ENCODE results near the gene ACRBP. TPM values are rescaled to one million over a fixed set of nuclear protein-coding genes. Genes with fewer than 3 reads are reported as not detected.
A peak's percentile ranks its signal among the peaks of the same experiment; 100 is the strongest.

The ACRBP gene
- total RNA-seq, 4 donors from 2014 or later = 0.97 to 6.2 (median 2.6) TPM

DNA sequence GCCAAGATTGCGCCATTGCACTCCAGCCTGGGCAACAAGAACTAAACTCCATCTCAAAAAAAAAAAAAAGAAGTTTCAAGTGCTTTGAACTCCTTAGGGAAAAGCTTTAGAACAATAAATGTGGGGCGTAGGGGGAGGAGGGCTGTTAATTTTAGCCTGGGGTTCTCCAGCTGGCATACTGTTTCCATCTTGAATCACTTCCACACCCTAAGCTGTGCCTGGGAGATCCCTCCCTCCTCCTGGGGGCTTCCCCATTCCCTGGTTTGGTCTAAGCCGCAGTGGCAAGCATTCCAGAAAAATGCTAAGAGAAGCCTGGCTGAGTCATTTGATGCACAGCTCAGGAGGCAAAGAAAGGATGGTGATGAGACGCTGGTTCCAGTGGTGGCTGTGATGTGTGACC lies 44.2 kb upstream of the ACRBP start:
- TF ChIP-seq CTCF (IDR thresholded peaks at IDR 0.05) (no peak), POLR2AphosphoS5 (IDR thresholded peaks at IDR 0.05) (no peak), POLR2A (IDR thresholded peaks at IDR 0.05; ENCODE audit: low read depth) (no peak)
- H3K36me3 ChIP-seq = no peaks in the 10 kb centered on the region

DNA sequence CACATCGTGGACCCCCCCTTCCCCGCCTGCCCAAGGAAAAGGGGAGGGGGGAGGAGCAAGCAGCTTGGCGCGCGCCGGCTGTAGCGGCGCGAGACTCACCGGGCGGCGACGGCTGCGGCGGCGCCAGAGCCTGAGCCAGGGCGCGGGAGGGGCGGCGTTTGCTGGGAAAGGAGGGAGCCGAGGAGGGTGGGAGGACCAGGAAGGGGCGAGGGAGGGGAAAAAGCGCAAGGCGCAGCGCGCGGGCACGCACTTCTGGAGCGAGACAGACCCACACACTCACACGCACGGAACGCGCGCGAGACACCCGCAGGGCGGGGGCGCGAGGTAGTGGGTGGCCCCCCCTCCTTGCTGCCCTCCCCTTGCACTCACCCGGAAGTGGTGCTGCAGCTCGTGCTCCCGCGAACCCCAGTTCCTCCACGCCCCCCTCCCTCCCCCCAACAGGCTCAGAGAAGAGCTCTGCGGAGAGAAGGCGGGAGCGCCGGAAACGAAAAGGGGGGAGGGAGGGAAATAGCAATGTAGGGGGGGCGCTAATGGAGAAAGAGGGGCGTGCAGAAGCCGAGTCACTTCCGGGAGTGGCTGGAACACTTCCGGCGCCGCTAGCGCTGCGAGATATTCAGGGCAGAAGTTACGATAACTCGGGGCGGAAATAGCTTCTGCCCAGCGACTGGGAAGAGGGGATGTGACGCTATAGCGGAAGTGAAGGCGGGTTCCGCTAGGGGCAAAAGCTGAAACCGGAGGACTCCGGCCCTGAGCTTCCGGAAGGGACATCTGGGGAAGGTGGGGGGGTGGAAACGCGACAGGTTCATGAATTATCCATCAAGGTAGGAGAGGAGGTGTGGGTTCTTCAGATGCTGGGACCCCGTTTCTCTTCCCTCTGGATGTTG lies 42.0 kb upstream of the ACRBP start, which contains the start of gene ZNF384:
Gene ZNF384 (minus strand): TSS at position 377 of the 884 bp plus-strand sequence. CDS start 9,855 bp downstream, outside the sequence.
- Histone ChIP-seq H3K4me1 (peaks cover 42 to 53% (median 48%) of the 10 kb centered on the region in 4 donors), H3K27me3 (no peaks in the 10 kb centered on the region), H3K9me3 (no peaks in the 10 kb centered on the region), H3K4me3 (peak within 1 kb of the TSS; percentile 66 to 93 (median 84)), H3K36me3 (peaks cover 0 to 4% (median 3%) of the 10 kb centered on the region in 4 donors), H3K27ac (replicated peaks in 1 of 4) (peak within 1 kb of the TSS; percentile 94 to 99 (median 97))
- peak; percentile 99 for DNase-seq (ENCODE audit: extremely low spot score)
- intact Hi-C loops (cut with DNase I) = loop anchor here (2.0 to 5.0 kb wide), 2 partner anchors 26 to 72 kb away; partner anchors contain the start of gene ING4
- TF ChIP-seq POLR2AphosphoS5 (IDR thresholded peaks at IDR 0.05) (peak; percentile 76 to 88), CTCF (IDR thresholded peaks at IDR 0.05) (peak in 2 of 3 experiments; percentile 21 to 27), POLR2A (IDR thresholded peaks at IDR 0.05; ENCODE audit: low read depth) (no peak), EP300 (IDR thresholded peaks at IDR 0.05) (no peak)
- WGBS = under 1% methylated on average over 39 of the region's 72 CpGs

More for the DNA sequence above, 44.2 kb upstream of the ACRBP start:
- intact Hi-C loops (cut with DNase I) = no loop called here
- no peaks in the 10 kb centered on the region for H3K9me3 ChIP-seq
- H3K4me1 ChIP-seq = peaks cover 32 to 36% (median 33%) of the 10 kb centered on the region in 4 donors
- no peak overlapping the region for H3K27ac ChIP-seq (replicated peaks in 1 of 4)
- H3K27me3 ChIP-seq = peaks cover 0 to 19% (median 0%) of the 10 kb centered on the region in 4 donors
- no peak for DNase-seq (ENCODE audit: extremely low spot score)
- no peak overlapping the region for H3K4me3 ChIP-seq
- WGBS = 72% methylated on average over 4 of the region's 4 CpGs

GRCh38 chr12:6688543-6688998 lies 41.3 kb upstream of the ACRBP start:
- Histone ChIP-seq H3K27ac (replicated peaks in 1 of 4) (peak overlapping the region; percentile 94 to 99 (median 97)), H3K9me3 (no peaks in the 10 kb centered on the region), H3K36me3 (peaks cover 0 to 8% (median 4%) of the 10 kb centered on the region in 4 donors), H3K4me1 (peaks cover 42 to 54% (median 49%) of the 10 kb centered on the region in 4 donors), H3K27me3 (no peaks in the 10 kb centered on the region), H3K4me3 (peak overlapping the region; percentile 66 to 93 (median 84))
- DNase-seq (ENCODE audit: extremely low spot score) = no peak
- TF ChIP-seq POLR2AphosphoS5 (IDR thresholded peaks at IDR 0.05) (peak in 1 of 2 donors; percentile 2), POLR2A (IDR thresholded peaks at IDR 0.05; ENCODE audit: low read depth) (no peak)
- intact Hi-C loops (cut with DNase I) = loop anchor here (2.0 to 5.0 kb wide), 2 partner anchors 26 to 71 kb away; partner anchors contain the start of gene ING4
- 0% methylated on average over 13 of the region's 13 CpGs for WGBS

- TF ChIP-seq POLR2A (IDR thresholded peaks at IDR 0.05; ENCODE audit: low read depth) (no peak), CTCF (IDR thresholded peaks at IDR 0.05) (no peak), EP300 (IDR thresholded peaks at IDR 0.05) (no peak), POLR2AphosphoS5 (IDR thresholded peaks at IDR 0.05) (no peak)
- intact Hi-C loops (cut with DNase I) = loop anchor here (5.0 kb wide), 1 partner anchor 69 kb away; no protein-coding TSS in a partner anchor
Measured at GRCh38 chr12:6685814-6686213, 38.6 kb upstream of the ACRBP start.

GRCh38 chr12:6684609-6685008 lies 37.4 kb upstream of the ACRBP start:
- Histone ChIP-seq H3K27me3 (no peaks in the 10 kb centered on the region), H3K27ac (replicated peaks in 1 of 4) (no peak overlapping the region), H3K4me3 (no peak overlapping the region), H3K9me3 (no peaks in the 10 kb centered on the region), H3K36me3 (peaks cover 0 to 34% (median 26%) of the 10 kb centered on the region in 4 donors), H3K4me1 (peaks cover 29 to 43% (median 38%) of the 10 kb centered on the region in 4 donors)
- WGBS = 64% methylated on average over 6 of the region's 6 CpGs
- intact Hi-C loops (cut with DNase I) = loop anchor here (5.0 kb wide), 1 partner anchor 67 kb away; no protein-coding TSS in a partner anchor
- DNase-seq (ENCODE audit: extremely low spot score) = no peak
- TF ChIP-seq POLR2AphosphoS5 (IDR thresholded peaks at IDR 0.05) (no peak), CTCF (IDR thresholded peaks at IDR 0.05) (peak in 2 of 3 experiments; percentile 20 to 51)

More at GRCh38 chr12:6685814-6686213, 38.6 kb upstream of the ACRBP start:
- H3K27ac ChIP-seq (replicated peaks in 1 of 4) = no peak overlapping the region
- H3K9me3 ChIP-seq = no peaks in the 10 kb centered on the region
- 70% methylated on average over 3 of the region's 3 CpGs for WGBS
- H3K4me1 ChIP-seq = peaks cover 38 to 54% (median 48%) of the 10 kb centered on the region in 4 donors
- H3K36me3 ChIP-seq = peaks cover 0 to 22% (median 14%) of the 10 kb centered on the region in 4 donors
- DNase-seq (ENCODE audit: extremely low spot score) = no peak
- no peak overlapping the region for H3K4me3 ChIP-seq
- no peaks in the 10 kb centered on the region for H3K27me3 ChIP-seq

All from esophagus muscularis mucosa (tissue), 4 donors.